ENCODE measurements around the gene RNF175.
"Not testable (repeated sequence)": the region's sequence is repeated elsewhere in the genome, so short reads cannot be mapped to it uniquely, and the experiment has no call there.

The RNF175 gene

DNA sequence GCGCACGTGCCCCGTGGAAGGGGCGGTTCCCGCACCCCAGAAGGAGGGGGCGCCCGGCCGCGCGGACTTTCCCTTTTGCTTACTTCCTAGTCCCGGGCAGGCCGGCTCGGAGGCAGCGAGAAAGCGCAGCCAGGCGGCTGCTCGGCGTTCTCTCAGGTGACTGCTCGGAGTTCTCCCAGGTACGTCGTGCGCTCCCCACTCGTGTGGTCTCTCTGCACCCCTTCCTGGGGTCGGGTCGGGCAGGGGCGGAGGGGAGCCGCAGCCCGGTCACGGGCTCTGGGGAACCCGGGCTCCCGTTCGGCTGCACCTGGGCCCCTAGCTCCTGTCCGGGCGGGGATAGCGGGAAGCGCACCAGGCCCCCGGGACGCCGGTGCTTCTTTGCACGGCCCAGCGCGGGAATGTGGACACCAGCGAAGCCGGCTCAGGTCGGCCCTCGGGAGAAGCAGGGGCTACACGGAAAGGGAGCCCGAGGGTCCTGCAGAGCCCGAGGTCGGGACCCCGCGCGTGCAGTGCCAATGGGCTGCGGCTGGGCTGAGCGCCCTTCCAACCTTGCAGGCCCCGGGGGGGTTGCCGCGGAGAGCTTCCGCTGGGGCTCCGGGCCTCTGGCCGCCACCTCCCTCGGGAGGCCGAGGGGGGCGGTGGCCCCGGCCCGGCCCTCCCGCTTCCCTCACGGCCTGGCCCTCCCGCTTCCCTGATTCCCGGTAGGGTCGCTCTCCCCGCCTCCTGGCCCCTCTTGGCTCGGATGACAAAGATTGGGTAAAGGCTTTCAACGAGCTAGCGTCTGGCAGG lies 75.4 kb downstream of the RNF175 start, which contains the start of gene TLR2:
Gene TLR2, plus strand, starts transcription at position 99 of the 789 bp plus-strand sequence. CDS start 18,628 bp downstream, outside the sequence.
- peaks cover 12% of the 10 kb centered on the region for H3K27me3 Mint-ChIP-seq
- H3K36me3 Mint-ChIP-seq: peaks cover 15% of the 10 kb centered on the region
- H3K4me3 Mint-ChIP-seq: peak within 1 kb of the TSS; percentile 80
- peaks cover 3% of the 10 kb centered on the region for H3K9me3 Mint-ChIP-seq
- H3K4me1 Mint-ChIP-seq: peaks cover 16% of the 10 kb centered on the region
- ATAC-seq: peak; percentile 92
- H3K27ac Mint-ChIP-seq: peak within 1 kb of the TSS; percentile 76

DNA sequence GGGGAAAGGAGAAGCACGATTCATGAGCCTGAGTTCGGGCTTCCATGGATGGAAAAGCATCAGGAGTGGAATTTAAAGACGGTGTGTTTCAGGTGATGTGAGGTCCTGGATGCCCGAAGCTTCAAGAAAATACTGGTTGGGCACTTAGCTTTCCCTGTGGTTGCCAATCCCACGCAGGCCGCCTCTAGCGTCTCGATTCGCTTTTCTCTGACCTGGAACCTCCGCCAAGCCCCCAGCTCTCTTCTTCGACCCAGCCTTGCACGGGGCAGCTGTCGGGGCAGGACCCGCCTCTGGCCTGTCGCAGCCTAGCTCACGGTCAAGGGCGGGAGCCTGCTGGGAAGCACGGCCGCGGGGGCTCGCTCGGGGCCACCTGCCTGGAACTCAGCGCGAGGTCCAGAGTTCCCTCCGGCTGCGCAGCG lies 76.1 kb downstream of the RNF175 start:
- Mint-ChIP-seq H3K36me3 (peaks cover 11% of the 10 kb centered on the region), H3K4me1 (peaks cover 16% of the 10 kb centered on the region), H3K9me3 (peaks cover 3% of the 10 kb centered on the region), H3K27me3 (peaks cover 12% of the 10 kb centered on the region), H3K4me3 (peak overlapping the region; percentile 80), H3K27ac (peak overlapping the region; percentile 76)
- ATAC-seq: no peak

- no peak for ATAC-seq
- H3K4me1 Mint-ChIP-seq: peaks cover 7% of the 10 kb centered on the region
- H3K27ac Mint-ChIP-seq: no peak overlapping the region
- peaks cover 23% of the 10 kb centered on the region for H3K27me3 Mint-ChIP-seq
- H3K9me3 Mint-ChIP-seq: peaks cover 20% of the 10 kb centered on the region
- H3K36me3 Mint-ChIP-seq: peaks cover 12% of the 10 kb centered on the region
- no peak overlapping the region for H3K4me3 Mint-ChIP-seq
Measured at GRCh38 chr4:153679486-153679885, 80.3 kb downstream of the RNF175 start.

DNA sequence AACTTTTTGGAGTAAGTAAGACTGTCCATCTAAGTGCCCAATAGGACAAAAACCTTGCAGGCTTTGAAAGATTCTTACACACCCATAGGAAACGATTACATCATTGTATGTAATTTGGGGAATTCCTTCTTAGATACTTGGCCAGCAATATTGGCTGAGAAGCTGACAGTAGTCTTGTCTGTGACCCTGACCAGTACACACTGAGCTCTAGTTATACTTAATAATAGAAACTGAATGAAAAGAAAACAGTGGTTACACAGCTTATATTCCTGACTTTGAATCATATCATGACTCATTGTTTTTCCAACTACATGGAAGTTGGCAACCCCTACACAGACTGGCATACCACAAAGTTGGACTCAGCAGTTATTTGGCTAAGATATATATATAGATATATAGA lies 82.8 kb downstream of the RNF175 start:
- H3K9me3 Mint-ChIP-seq: peaks cover 27% of the 10 kb centered on the region
- no peak overlapping the region for H3K27ac Mint-ChIP-seq
- H3K4me3 Mint-ChIP-seq: no peak overlapping the region
- no peak for ATAC-seq
- H3K36me3 Mint-ChIP-seq: peaks cover 12% of the 10 kb centered on the region
- peaks cover 19% of the 10 kb centered on the region for H3K27me3 Mint-ChIP-seq
- H3K4me1 Mint-ChIP-seq: no peaks in the 10 kb centered on the region

- no peak overlapping the region for H3K27ac Mint-ChIP-seq
- no peak overlapping the region for H3K4me3 Mint-ChIP-seq
- H3K4me1 Mint-ChIP-seq: no peaks in the 10 kb centered on the region
- no peak for ATAC-seq
- H3K27me3 Mint-ChIP-seq: peaks cover 23% of the 10 kb centered on the region
- H3K36me3 Mint-ChIP-seq: peaks cover 12% of the 10 kb centered on the region
- H3K9me3 Mint-ChIP-seq: peaks cover 27% of the 10 kb centered on the region
Measured at GRCh38 chr4:153676486-153676885, 83.3 kb downstream of the RNF175 start.

- Mint-ChIP-seq H3K27ac (no peak overlapping the region), H3K36me3 (peaks cover 4% of the 10 kb centered on the region), H3K4me3 (no peak overlapping the region), H3K9me3 (peaks cover 13% of the 10 kb centered on the region), H3K4me1 (no peaks in the 10 kb centered on the region), H3K27me3 (peaks cover 19% of the 10 kb centered on the region)
- no peak for ATAC-seq
Measured at GRCh38 chr4:153669838-153670237, 90.0 kb downstream of the RNF175 start.

DNA sequence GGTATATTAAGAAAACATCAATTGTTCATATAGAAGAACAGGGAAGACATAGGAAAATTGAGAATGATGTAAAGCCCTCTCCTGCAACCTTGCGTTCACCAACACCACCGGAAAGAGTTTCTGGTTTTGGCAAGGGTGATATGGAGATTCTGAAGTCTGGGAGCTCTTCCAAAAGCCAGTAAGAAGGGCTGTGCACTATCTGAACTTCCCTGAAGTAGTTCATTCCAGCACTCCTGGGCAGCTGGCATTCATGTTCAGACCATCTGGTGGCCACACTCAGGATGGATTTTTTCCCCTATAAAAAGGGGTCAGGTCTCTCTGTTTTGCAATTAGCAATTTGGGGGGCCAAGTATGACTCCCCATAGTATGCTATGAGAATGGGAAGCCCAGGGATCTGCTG lies 91.2 kb downstream of the RNF175 start:
- Mint-ChIP-seq H3K9me3 (peaks cover 5% of the 10 kb centered on the region), H3K27me3 (peaks cover 8% of the 10 kb centered on the region), H3K4me3 (no peak overlapping the region), H3K36me3 (no peaks in the 10 kb centered on the region), H3K27ac (no peak overlapping the region), H3K4me1 (no peaks in the 10 kb centered on the region)
- no peak for ATAC-seq

DNA sequence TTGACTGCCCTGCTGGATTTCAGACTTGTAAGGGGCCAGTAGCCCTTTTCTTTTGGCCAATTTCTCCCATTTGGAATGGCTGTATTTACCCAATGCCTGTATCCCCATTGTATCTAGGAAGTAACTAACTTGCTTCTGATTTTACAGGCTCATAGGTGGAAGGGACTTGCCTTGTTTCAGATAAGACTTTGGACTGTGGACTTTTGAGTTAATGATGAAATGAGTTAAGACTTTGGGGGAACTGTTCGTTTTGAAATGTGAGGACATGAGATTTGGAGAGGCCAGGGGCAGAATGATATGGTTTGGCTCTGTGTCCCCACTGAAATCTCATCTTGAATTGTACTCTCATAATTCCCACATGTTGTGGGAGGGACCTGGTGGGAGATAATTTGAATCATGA lies 93.3 kb downstream of the RNF175 start:
- H3K4me1 Mint-ChIP-seq, H3K27ac Mint-ChIP-seq, H3K36me3 Mint-ChIP-seq, ATAC-seq, H3K27me3 Mint-ChIP-seq, H3K4me3 Mint-ChIP-seq: not testable (repeated sequence)
- H3K9me3 Mint-ChIP-seq: peaks cover 16% of the 10 kb centered on the region

DNA sequence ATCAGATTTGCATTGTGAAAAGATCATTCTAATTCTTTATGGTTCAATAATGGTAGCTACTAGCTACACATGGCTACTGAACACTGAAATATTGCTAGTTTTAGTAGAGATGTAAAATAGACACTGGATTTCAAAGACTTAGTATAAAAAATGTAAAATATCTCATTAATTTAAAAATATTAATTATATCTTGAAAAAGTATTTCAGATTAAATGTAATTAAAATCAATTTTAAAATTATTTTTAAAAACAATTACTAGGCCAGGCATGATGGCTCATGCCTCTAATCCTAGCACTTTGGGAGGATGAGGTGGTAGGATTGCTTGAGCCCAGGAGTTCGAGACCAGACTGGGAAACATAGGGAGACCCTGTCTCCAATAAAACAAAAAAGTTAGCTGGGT lies 96.2 kb downstream of the RNF175 start:
- H3K9me3 Mint-ChIP-seq: peaks cover 14% of the 10 kb centered on the region
- H3K27me3 Mint-ChIP-seq: peaks cover 8% of the 10 kb centered on the region
- H3K36me3 Mint-ChIP-seq: no peaks in the 10 kb centered on the region
- no peak for ATAC-seq
- no peak overlapping the region for H3K4me3 Mint-ChIP-seq
- no peak overlapping the region for H3K27ac Mint-ChIP-seq
- H3K4me1 Mint-ChIP-seq: no peaks in the 10 kb centered on the region

DNA sequence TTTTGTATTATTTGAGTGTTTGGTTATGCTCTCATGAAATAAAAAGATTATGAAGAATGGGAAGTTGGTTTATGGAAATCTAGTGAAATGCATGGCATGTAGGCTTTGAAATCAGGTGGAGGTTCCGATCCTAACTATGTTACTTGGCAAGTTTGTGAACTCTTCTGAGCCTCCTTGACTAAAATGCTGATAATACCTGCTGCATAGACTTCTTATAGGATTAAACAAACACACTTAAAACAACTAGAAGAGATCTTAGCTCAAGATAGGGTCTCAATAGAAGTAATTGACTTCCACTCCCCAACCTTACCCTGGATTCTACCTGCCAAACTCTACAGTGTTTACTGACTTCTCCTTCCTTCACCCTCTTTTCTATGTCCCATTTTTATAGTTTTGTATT lies 97.9 kb downstream of the RNF175 start:
- no peak for ATAC-seq
- no peaks in the 10 kb centered on the region for H3K4me1 Mint-ChIP-seq
- no peaks in the 10 kb centered on the region for H3K36me3 Mint-ChIP-seq
- H3K4me3 Mint-ChIP-seq: no peak overlapping the region
- H3K9me3 Mint-ChIP-seq: peaks cover 14% of the 10 kb centered on the region
- H3K27me3 Mint-ChIP-seq: peaks cover 21% of the 10 kb centered on the region
- no peak overlapping the region for H3K27ac Mint-ChIP-seq

DNA sequence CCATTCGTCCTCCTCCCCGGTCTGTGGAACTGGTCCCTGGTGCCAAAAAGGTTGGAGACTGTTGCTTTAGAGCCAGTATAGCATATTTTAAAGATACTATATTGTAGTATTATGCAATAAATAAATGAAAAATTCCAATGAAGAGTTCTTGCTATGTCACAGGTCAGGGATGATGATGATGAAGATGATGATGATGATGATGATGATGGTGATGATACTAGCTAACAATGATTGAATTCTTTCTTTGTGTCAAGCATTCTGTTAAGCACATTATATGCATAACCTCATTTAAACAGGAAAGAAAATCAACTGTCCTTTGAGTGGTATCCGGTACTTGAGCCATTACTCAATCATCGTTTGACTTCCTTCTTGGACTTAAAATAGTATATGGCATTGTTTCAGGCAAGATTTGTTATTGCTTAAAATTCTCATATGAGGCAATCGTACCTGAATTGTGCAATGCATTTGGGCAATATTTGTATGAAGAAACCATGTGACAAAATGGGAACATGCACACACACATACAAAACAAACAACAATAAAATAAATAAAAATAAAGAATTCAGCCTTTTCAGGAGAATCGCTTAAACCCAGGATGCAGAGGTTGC lies 98.5 kb downstream of the RNF175 start:
- ATAC-seq: no peak
- peaks cover 14% of the 10 kb centered on the region for H3K9me3 Mint-ChIP-seq
- H3K4me3 Mint-ChIP-seq: no peak overlapping the region

More for the DNA sequence above, 98.5 kb downstream of the RNF175 start:
- Mint-ChIP-seq H3K36me3 (no peaks in the 10 kb centered on the region), H3K27me3 (peaks cover 26% of the 10 kb centered on the region), H3K27ac (no peak overlapping the region), H3K4me1 (no peaks in the 10 kb centered on the region)

Data from stimulated activated memory B cell treated with anti-CD40 and anti-IgM and Interleukin-4, amounts not matched to agents 10 μg/mL and 1 μg/mL and 100 μg/mL, for 72 hours (primary cell).